Measurements from ENCODE around the gene TRABD2B.

Gene TRABD2B

GRCh38 chr1:48023488-48023887 is 26.3 kb upstream of the TRABD2B start:
- ChIA-PET POLR2A (no interaction called here), CTCF (interaction anchor here (2.0 kb wide), 1 partner anchor 26 kb away, joined by 15 read pairs; the partner anchor contains the start of gene TRABD2B)
- H3K36me3 ChIP-seq (ENCODE audit: control insufficient read depth in 2 of 2, insufficient read depth in 1 of 2, low read length in 2 of 2), result no peaks in the 10 kb centered on the region
- no peaks in the 10 kb centered on the region for H3K9me3 ChIP-seq (ENCODE audit: control insufficient read depth, insufficient read depth, low read depth, low read length)
- no peak overlapping the region for H3K4me3 ChIP-seq (ENCODE audit: low read depth, low read length)
- TF ChIP-seq PRDM1 (tag by site-specific recombination; IDR thresholded peaks at IDR 0.05), result no peak
- no peak for TF ChIP-seq PBX3 (CRISPR knock-in tag; IDR thresholded peaks at IDR 0.05)
- peak; percentile 50; the same call in 1 of the 2 replicates for TF ChIP-seq ZIC2 (tag by site-specific recombination; IDR thresholded peaks at IDR 0.05)
- H3K27ac ChIP-seq (ENCODE audit: extremely low read depth, low read depth, low read length), result no peak overlapping the region
- H3K4me1 ChIP-seq (ENCODE audit: control insufficient read depth, insufficient read depth, low read length), result no peaks in the 10 kb centered on the region

GRCh38 chr1:48022306-48022705 is 25.1 kb upstream of the TRABD2B start:
- ChIA-PET POLR2A (interaction anchor here (0.6 to 1.3 kb wide), 2 partner anchors 28 to 30 kb away, joined by 3 to 6 read pairs; no protein-coding TSS in a partner anchor), CTCF (interaction anchor here (0.5 to 2.3 kb wide), 2 partner anchors 24 to 47 kb away, joined by 5 to 7 read pairs; partner anchors contain the start of gene TRABD2B)
- Histone ChIP-seq H3K9me3 (ENCODE audit: control insufficient read depth, insufficient read depth, low read depth, low read length) (no peaks in the 10 kb centered on the region), H3K4me1 (ENCODE audit: control insufficient read depth, insufficient read depth, low read length) (no peaks in the 10 kb centered on the region), H3K27ac (ENCODE audit: extremely low read depth, low read depth, low read length) (no peak overlapping the region), H3K36me3 (ENCODE audit: control insufficient read depth in 2 of 2, insufficient read depth in 1 of 2, low read length in 2 of 2) (no peaks in the 10 kb centered on the region), H3K4me3 (ENCODE audit: low read depth, low read length) (no peak overlapping the region)
- TF ChIP-seq CTCF (tag by site-specific recombination; IDR thresholded peaks at IDR 0.05) (no peak), KLF7 (tag by site-specific recombination; IDR thresholded peaks at IDR 0.05; ENCODE audit: borderline replicate concordance) (no peak), ZNF707 (tag by site-specific recombination; IDR thresholded peaks at IDR 0.05) (no peak), ZNF501 (tag by site-specific recombination; IDR thresholded peaks at IDR 0.05) (no peak), PRDM2 (tag by site-specific recombination; IDR thresholded peaks at IDR 0.05; ENCODE audit: borderline replicate concordance) (no peak), ZNF488 (tag by site-specific recombination; IDR thresholded peaks at IDR 0.05) (no peak), ZNF548 (tag by site-specific recombination; IDR thresholded peaks at IDR 0.05) (no peak), SCRT2 (tag by site-specific recombination; IDR thresholded peaks at IDR 0.05) (no peak), PRDM1 (tag by site-specific recombination; IDR thresholded peaks at IDR 0.05) (no peak), SP2 (tag by site-specific recombination; IDR thresholded peaks at IDR 0.05) (no peak), ZNF146 (tag by site-specific recombination; IDR thresholded peaks at IDR 0.05) (no peak), ZBTB17 (tag by site-specific recombination; IDR thresholded peaks at IDR 0.05) (no peak)
